A549 treated with AZD9567 at 1 μM for 4 hours (cell line): ENCODE data around the gene SH3BGRL2. TPM values are rescaled to one million over a fixed set of nuclear protein-coding genes. Genes with fewer than 3 reads are reported as not detected.

ENCODE experiments used
- total RNA-seq: library from RNA; stranded (reverse); fragments of 200-300 nt; extraction: Qiagen RNA extraction; gene quantifications from 5 replicates; pipeline ENCODE4 v1.2.3, GENCODE V29; 2022; ENCODE audit not compliant: insufficient read depth

SH3BGRL2 gene
- total RNA-seq, result 0.24 to 0.28 TPM (median 0.26 TPM) in 4 of 5 replicates, not detected in the other

GRCh38 chr6:79630883-79631692 lies at the start of gene SH3BGRL2:
Gene SH3BGRL2, plus strand, starts transcription at chr6:79631329. Its CDS starts 133 bp downstream, at chr6:79631462.

Other genes starting within 250 kb of the SH3BGRL2 start
- gene LCA5, start 93.9 kb upstream of the SH3BGRL2 start, total RNA-seq, result 0.44 to 0.72 TPM (median 0.70 TPM) in 4 of 5 replicates, not detected in the other